GM12878 (cell line): ENCODE measurements around the gene RSPH4A. TPM values are rescaled to one million over a fixed set of nuclear protein-coding genes. Genes with fewer than 3 reads are reported as not detected.

Experiments used
- ATAC-seq: fragments of 200-7000 bp; cut with Tn5 transposase; 3 replicates; pipeline ENCODE4 v1.9.1; 2020; ENCODE audit warnings: mild to moderate bottlenecking, moderate library complexity
- BruUV-seq: library from RNA; stranded (reverse); fragments of 400-500 nt; replicated peaks from 2 replicates; lab custom pipeline; 2021; lab: Mats Ljungman, UMichigan
- CTCF ChIA-PET: fragments of 300-600 bp; sonication (Branson Sonifier 250); formaldehyde crosslinking; extraction: SDS; loops from one replicate; lab custom pipeline; 2021; ENCODE audit warnings: inconsistent platforms; lab: Yijun Ruan, JAX
- POLR2A ChIA-PET: fragments of 350-600 bp; formaldehyde crosslinking; extraction: SDS; loops from one replicate; lab custom pipeline; 2021; ENCODE audit warnings: inconsistent platforms; lab: Charles Lee
- RAD21 ChIA-PET: fragments of 300-600 bp; sonication (Branson Sonifier 250); formaldehyde crosslinking; loops from one replicate; lab custom pipeline; 2023; ENCODE audit warnings: antibody characterized with exemption; ENCODE audit not compliant: unreplicated experiment; lab: Charles Lee
- SMC1A ChIA-PET: fragments of 300-600 bp; sonication (Branson Sonifier 250); formaldehyde crosslinking; loops from one replicate; lab custom pipeline; 2023; ENCODE audit not compliant: unreplicated experiment, uncharacterized antibody; lab: Charles Lee
- DNase-seq: peaks from one replicate; pipeline ENCODE4 v3.0.0-alpha.2; 2011; ENCODE audit warnings: low read depth, low spot score
- FAIRE-seq: peaks from 3 replicates; lab custom pipeline; 2011; peaks lifted over from hg19 to GRCh38; lab: Jason Lieb, UNC
- H2AFZ ChIP-seq: 2 replicates; pipeline ENCODE4 v1.6.0; 2011; ENCODE audit warnings: low read depth, low read length, control low read depth; ENCODE audit not compliant: control insufficient read depth
- H3K27ac ChIP-seq: 2 replicates; pipeline ENCODE4 v1.5.1; 2011; ENCODE audit warnings: control low read depth; ENCODE audit not compliant: control insufficient read depth, insufficient read depth
- H3K27me3 ChIP-seq, 2 experiments: replicated peaks in 1 of 2; 2 replicates each; pipeline versions ENCODE4 v1.6.0 to v1.6.1; 2011; ENCODE audit warnings: low read length in 1 of 2; ENCODE audit not compliant: control insufficient read depth in 2 of 2, insufficient read depth in 2 of 2
- H3K36me3 ChIP-seq, 2 experiments: 2 replicates each; pipeline ENCODE4 v1.5.1; 2011; ENCODE audit warnings: low read length in 1 of 2; ENCODE audit not compliant: control insufficient read depth in 2 of 2, insufficient read depth in 2 of 2
- H3K4me1 ChIP-seq: 2 replicates; pipeline ENCODE4 v1.6.1; 2011; ENCODE audit warnings: mild to moderate bottlenecking, low read length, moderate library complexity, mixed read lengths; ENCODE audit not compliant: control insufficient read depth, insufficient read depth
- H3K4me2 ChIP-seq: 2 replicates; pipeline ENCODE4 v1.6.0; 2011; ENCODE audit warnings: control low read depth; ENCODE audit not compliant: control insufficient read depth, insufficient read depth
- H3K4me3 ChIP-seq: fragments of 200-600 bp; sonication (generic); 2 replicates; pipeline ENCODE4 v1.5.1; 2016
- H3K79me2 ChIP-seq: 2 replicates; pipeline ENCODE4 v1.6.0; 2011; ENCODE audit warnings: low read length; ENCODE audit not compliant: control insufficient read depth, insufficient read depth
- H3K9ac ChIP-seq: 2 replicates; pipeline ENCODE4 v1.8.0; 2011; ENCODE audit warnings: low read length, control low read depth, mixed read lengths; ENCODE audit not compliant: control insufficient read depth, insufficient read depth
- H3K9me3 ChIP-seq: replicated peaks from 3 replicates; pipeline ENCODE4 v1.5.1; 2011; ENCODE audit warnings: mild to moderate bottlenecking, low read length; ENCODE audit not compliant: control insufficient read depth, insufficient read depth
- H4K20me1 ChIP-seq: 2 replicates; pipeline ENCODE4 v1.6.0; 2011; ENCODE audit not compliant: control insufficient read depth, insufficient read depth
- BCL3 ChIP-seq: IDR thresholded peaks from 2 replicates; pipeline ENCODE4 v1.6.1; 2011; ENCODE audit warnings: borderline replicate concordance, low read depth, mild to moderate bottlenecking, moderate library complexity, low read length; ENCODE audit not compliant: insufficient read depth, poor library complexity, severe bottlenecking
- BRCA1 ChIP-seq: IDR thresholded peaks from 2 replicates; pipeline ENCODE4 v1.6.1; 2011; ENCODE audit warnings: low read depth, low read length, improper control_type of control experiment
- CHD4 ChIP-seq: fragments of 200-600 bp; sonication (generic); IDR thresholded peaks from 2 replicates; pipeline ENCODE4 v1.6.1; 2016; ENCODE audit warnings: mild to moderate bottlenecking
- DPF2 ChIP-seq: fragments of 450-650 bp; IDR thresholded peaks from 2 replicates; pipeline ENCODE4 v1.6.1; 2017; ENCODE audit warnings: mild to moderate bottlenecking
- HCFC1 ChIP-seq: fragments of 150-350 bp; IDR thresholded peaks from 2 replicates; pipeline ENCODE4 v1.6.1; 2014; ENCODE audit warnings: low read length
- MAX ChIP-seq: IDR thresholded peaks from 2 replicates; pipeline ENCODE4 v1.6.1; 2012; ENCODE audit warnings: low read depth, low read length, improper control_type of control experiment
- MXI1 ChIP-seq: fragments of 150-350 bp; IDR thresholded peaks from 2 replicates; pipeline ENCODE4 v1.6.1; 2011; ENCODE audit warnings: low read depth, mild to moderate bottlenecking, inconsistent platforms, low read length, improper control_type of control experiment
- NR2F1 ChIP-seq: fragments of 450-650 bp; conservative IDR thresholded peaks from 2 replicates; pipeline ENCODE4 v1.6.1; 2017; ENCODE audit warnings: mild to moderate bottlenecking
- NRF1 ChIP-seq: conservative IDR thresholded peaks from 2 replicates; pipeline ENCODE4 v1.6.1; 2011; ENCODE audit warnings: mild to moderate bottlenecking, low read depth, low read length, improper control_type of control experiment
- SP1 ChIP-seq: IDR thresholded peaks from one replicate; pipeline ENCODE4 v1.6.1; 2011; ENCODE audit warnings: low read depth, low read length
- YBX1 ChIP-seq: fragments of 450-650 bp; IDR thresholded peaks from 2 replicates; pipeline ENCODE4 v1.6.1; 2016; ENCODE audit warnings: antibody characterized with exemption
- ZBTB11 ChIP-seq: fragments of 450-650 bp; formaldehyde crosslinking; IDR thresholded peaks from 2 replicates; pipeline ENCODE4 v1.5.0; 2022; ENCODE audit warnings: mild to moderate bottlenecking, missing genetic modification characterization
- WGBS: methylation state at CpG from one replicate; pipeline ENCODE4 v1.1.6; 2016; ENCODE audit warnings: low lambda C conversion rate; ENCODE audit not compliant: insufficient replicate concordance, insufficient coverage; ENCODE audit errors: missing lambda C conversion rate; 5-methylcytosine and 5-hydroxymethylcytosine counted together
- in situ Hi-C: fragments of 300-500 bp; cut with MboI; formaldehyde crosslinking; loops from 9 replicates; pipeline ENCODE4 v1.14.3; 2018; ENCODE audit warnings: mixed read lengths
- intact Hi-C: fragments of 100-400 bp; cut with micrococcal nuclease; formaldehyde crosslinking; loops from one replicate; pipeline ENCODE4 v1.14.2; 2022; ENCODE audit not compliant: unreplicated experiment
- polyA plus RNA-seq, 11 experiments: library from polyadenylated mRNA; depleted of rRNA in 4 of 11; unstranded in 6 of 11; stranded (reverse) in 5 of 11; fragments of >200 nt; fragmentation: Nextera tagmentation in 4 of 11; fragmentation: Illumina TruSeq in 1 of 11; extraction: Ambion mirVana in 4 of 11; extraction: Trizol in 1 of 11; gene quantifications; 1 replicate in 1 of 11; 2 replicates in 10 of 11; pipeline versions ENCODE4 v1.2.1 to v1.2.3, GENCODE V29; 2011 to 2016; ENCODE audit warnings: inconsistent platforms in 2 of 11, missing spikeins in 2 of 11, low read depth in 1 of 11
- total RNA-seq, 4 experiments: library from RNA; depleted of rRNA in 3 of 4; stranded (reverse); fragments of >200 nt in 3 of 4; fragmentation: Illumina TruSeq in 1 of 4; extraction: Trizol in 1 of 4; gene quantifications; 2 replicates each; pipeline versions ENCODE4 v1.2.1 to v1.2.3, GENCODE V29; 2013 to 2021

Gene RSPH4A
- total and polyA plus RNA-seq, 10 of the 15 experiments (the other 5 are each of a cell fraction or from before 2014, with no cell fraction given): 0.07 to 0.28 (median 0.21) TPM; not detected in 1

GRCh38 chr6:116595247-116595646, 21.0 kb upstream of the RSPH4A start:
- Histone ChIP-seq H3K4me3 (no peak overlapping the region), H3K79me2 (no peaks in the 10 kb centered on the region), H2AFZ (no peak overlapping the region), H3K4me2 (no peak overlapping the region), H3K27me3 (no peaks in the 10 kb centered on the region), H3K36me3 (peaks cover 0 to 12% of the 10 kb centered on the region in 2 experiments; a peak in 1 of 4 replicates), H3K9me3 (no peaks in the 10 kb centered on the region)
- BruUV-seq: no TSS peak
- ChIA-PET POLR2A (no interaction called here), SMC1A (no interaction called here)
- in situ Hi-C loops: no loop called here
- no peak for FAIRE-seq
- WGBS: 96% methylated on average over 3 of the region's 3 CpGs
- TF ChIP-seq HCFC1 (no peak), ZBTB11 (CRISPR knock-in tag) (no peak), DPF2 (no peak), NR2F1 (no peak), BRCA1 (no peak), BCL3 (no peak), MAX (no peak), NRF1 (no peak), CHD4 (no peak), MXI1 (no peak), YBX1 (no peak), SP1 (no peak)
- TF ChIP-seq, all 136 proteins: peak for 0
- RAD21 ChIA-PET: no interaction called here
- Histone ChIP-seq H3K27ac (no peak overlapping the region), H3K9ac (no peak overlapping the region), H3K4me1 (no peaks in the 10 kb centered on the region), H4K20me1 (no peaks in the 10 kb centered on the region)
- CTCF ChIA-PET: no interaction called here
- ATAC-seq (no peak), DNase-seq (no peak)
- intact Hi-C loops: no loop called here
